GM19438 (cell line): ENCODE data around the gene TBC1D22A.

Experiments
- ATAC-seq: cut with Tn5 transposase; IDR thresholded peaks from one replicate; pipeline ENCODE4 v1.9.1; 2021; ENCODE audit warnings: low read depth; ENCODE audit not compliant: unreplicated experiment

TBC1D22A gene

DNA sequence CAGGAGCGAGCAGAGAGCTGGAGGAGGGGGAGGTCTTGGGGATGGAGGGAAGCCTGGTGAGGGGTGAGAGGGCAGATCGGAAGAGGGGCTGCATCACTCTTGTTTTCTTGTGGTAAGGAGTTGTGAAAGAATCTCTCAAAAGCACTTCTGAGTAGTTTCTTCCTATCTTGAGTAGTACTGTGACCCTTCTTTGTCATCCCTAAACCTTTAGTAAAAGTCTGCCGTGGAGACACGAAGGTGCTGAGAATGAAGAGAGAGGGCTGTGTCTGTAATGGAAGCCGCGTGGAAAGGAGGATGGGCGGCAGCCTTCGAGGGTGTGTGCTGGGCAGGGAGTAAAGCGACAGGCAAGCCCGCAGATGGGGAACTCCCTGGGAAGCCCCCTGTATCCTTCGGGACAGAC is 237.8 kb downstream of the TBC1D22A start:
- no peak for ATAC-seq

DNA sequence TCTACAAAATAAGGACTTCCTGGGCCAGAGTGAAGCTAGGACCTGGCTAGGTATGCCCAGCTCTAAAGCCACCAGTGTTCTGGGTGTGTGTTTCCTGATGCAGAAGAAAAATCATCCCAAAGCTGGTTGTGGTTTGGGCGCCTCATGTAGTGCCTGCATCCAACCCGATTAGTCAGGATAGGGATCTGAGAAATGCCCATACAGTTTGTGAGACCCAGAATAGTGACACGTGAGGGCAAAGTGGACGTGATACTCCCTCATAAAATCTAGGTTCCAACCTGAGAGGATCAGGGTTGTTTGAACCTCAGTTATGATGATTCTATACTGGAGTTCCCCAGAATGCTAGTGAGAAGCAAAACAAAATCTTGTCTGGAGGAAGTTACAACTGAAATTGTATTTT is 238.4 kb downstream of the TBC1D22A start:
- no peak for ATAC-seq

DNA sequence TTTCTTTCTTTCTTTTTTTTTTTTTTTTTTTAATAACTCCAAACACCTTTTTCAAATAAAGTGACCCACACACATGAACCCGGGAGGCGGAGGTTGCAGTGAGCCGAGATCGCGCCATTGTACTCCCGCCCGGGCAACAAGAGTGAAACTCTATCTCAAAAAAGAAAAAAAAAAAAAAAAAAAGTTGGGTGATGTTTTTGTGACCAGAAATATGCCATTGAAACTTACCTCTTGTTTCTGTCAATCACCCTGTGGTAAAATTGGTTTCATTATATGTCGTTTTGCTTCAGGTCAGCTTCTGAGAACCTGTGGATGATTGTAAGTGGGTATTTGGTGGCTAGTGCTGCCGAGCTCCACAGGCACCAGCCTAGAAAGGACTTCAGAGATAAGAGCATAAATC is 238.8 kb downstream of the TBC1D22A start:
- no peak for ATAC-seq

- no peak for ATAC-seq
Measured at GRCh38 chr22:47002692-47003091, 240.2 kb downstream of the TBC1D22A start.

GRCh38 chr22:47005506-47006408 is 243.3 kb downstream of the TBC1D22A start:
- no peak for ATAC-seq

DNA sequence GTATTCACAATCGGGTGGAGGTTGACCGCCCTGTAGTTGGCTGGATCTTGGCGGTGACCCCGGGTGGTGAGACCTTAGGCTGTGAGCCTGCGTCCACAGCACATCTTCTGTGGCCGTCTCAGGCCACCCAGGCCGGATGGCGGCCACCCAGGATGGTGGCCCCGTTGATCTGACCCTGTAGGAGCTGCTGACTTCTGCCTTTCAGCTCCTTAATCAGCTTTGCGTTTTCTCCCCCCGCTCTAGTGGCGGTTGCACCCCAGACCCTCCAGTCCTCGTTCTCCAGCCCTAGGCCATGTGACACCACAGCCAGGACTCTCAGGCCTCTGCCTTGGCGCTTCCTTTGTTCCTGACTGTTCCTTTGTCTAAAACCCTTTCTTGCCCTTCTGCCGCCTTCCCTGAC is 244.0 kb downstream of the TBC1D22A start:
- no peak for ATAC-seq

DNA sequence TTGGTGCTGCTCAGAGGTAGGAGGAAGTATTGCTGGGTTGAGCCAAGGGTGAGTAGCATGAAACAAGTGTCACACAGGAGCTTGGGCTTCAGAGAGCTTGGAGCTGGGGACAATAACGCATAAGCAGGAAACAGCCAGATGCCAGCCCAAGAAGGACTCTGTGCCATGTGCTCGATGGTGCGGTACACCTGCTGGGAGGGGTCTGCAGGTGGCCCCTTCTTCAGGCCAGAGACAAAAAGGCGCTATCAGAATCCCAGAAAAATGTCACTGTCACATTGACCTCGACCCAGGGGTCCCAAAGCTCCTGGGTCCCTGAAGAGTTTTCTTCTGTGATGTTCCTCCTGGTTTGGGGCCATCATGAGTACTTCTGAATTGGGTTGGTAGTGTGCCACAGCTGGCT is 244.4 kb downstream of the TBC1D22A start:
- ATAC-seq = no peak

DNA sequence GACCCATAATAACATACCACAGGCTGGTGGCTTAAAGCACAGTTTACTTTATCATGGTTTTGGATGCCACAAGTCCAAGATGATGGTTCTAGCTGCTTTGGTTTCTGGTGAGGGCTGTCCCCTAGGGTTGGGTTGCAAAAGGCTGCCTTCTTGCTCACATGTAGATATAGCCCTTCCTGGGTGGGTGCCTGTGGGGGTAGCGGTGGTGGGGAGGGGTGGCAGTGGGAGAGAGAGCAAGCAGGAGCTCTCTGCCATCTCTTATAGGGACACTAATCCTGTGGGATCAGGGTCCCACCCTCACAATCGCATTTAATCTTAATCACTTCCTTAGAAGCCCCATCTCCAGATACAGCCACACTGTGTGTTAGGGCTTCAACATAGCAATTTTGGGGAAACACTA is 245.0 kb downstream of the TBC1D22A start:
- no peak for ATAC-seq

GRCh38 chr22:47008208-47008885 is 245.9 kb downstream of the TBC1D22A start:
- ATAC-seq = no peak

DNA sequence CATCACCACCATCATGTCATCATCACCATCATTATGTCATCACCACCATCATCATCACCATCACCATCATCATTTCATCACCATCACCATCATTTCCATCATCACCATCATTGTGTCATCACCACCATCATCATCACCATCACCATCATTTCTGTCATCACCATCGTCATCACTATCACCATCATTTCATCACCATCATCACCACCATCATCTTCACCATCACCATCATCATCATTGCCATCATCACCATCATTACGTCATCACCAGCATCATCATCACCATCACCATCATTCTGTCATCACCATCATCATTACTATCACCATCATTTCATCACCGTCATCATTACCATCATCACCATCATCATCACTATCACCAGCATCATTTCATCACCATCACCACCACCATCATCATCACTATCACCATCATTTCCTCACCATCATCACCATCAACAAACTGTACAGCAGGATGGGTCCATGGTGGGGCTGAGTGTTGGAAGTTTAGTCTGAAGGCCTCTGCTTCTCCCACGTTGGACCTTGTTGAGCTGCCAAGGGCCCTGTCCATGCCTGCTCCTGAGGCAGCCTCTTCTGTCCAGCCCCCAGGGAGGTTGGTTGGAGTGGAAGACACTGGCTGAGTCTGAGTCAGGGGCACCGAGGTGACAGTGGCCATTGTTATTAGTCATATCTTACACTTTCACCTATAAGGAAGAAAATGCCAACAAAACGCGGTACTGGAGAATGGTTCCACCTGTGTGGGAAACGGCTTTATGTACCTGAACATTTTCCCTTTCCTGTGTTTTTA is 247.1 kb downstream of the TBC1D22A start:
- ATAC-seq = no peak

DNA sequence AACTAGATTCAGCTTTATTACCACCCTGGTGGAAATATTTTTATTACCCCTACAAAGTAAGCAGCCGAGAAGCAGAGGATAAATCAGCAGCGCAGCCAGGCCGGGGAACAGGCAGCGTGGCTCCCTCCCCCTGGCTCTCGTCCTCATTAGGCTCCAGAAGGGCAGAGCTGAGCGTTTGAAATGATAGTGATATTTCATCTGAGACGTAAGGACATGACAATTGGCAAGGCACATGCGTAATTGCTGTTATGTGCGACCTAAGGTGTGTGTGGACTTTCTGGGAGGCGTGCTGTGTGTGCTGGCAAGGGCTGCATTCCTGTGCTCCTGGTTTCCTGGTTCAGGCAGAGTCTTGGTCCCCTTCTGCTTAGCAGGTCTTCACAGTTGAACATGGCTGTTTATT is 247.8 kb downstream of the TBC1D22A start:
- no peak for ATAC-seq

- ATAC-seq = no peak
Measured at GRCh38 chr22:47011131-47011858, 248.8 kb downstream of the TBC1D22A start.

GRCh38 chr22:47011859-47012258 is 249.4 kb downstream of the TBC1D22A start:
- no peak for ATAC-seq

DNA sequence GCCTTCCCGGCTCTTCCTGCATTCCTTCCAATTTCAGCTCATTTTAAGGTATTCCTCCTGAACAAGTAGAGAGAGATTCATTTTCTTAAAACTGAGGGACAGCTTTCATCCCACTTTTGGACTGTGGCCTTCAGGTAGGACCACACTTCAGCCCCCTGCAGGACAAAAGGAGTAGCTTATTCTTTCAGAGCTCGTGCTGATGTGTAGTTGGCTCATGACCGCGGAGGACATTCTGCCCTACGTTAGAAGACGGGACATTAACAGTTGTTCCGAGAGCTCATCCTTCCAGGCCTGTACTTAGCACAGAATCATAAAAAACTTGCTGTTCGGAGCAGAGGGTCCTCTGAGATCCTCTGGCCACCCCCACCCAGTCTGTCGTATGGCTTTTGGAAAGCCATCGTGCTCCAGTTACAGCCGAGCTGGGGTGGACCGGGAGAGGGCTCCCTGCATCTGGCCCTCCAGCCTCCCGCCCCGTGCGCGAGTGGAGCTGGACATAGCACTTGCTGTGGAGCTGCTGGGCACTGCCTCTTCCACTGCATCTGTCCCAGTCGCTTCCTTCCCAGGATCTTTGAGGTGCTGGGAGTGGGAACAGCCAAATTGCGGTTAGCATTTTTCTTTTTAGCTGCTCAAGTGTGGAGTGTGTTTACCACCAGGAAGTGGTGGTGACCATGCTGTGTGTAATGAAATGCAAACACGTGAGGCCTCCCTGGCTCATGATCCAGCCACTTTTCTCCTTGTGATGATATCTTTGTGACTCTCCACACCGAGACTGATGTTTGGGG is 250.3 kb downstream of the TBC1D22A start:
- ATAC-seq = no peak

GRCh38 chr22:47013861-47014635 is 251.6 kb downstream of the TBC1D22A start:
- ATAC-seq = no peak

DNA sequence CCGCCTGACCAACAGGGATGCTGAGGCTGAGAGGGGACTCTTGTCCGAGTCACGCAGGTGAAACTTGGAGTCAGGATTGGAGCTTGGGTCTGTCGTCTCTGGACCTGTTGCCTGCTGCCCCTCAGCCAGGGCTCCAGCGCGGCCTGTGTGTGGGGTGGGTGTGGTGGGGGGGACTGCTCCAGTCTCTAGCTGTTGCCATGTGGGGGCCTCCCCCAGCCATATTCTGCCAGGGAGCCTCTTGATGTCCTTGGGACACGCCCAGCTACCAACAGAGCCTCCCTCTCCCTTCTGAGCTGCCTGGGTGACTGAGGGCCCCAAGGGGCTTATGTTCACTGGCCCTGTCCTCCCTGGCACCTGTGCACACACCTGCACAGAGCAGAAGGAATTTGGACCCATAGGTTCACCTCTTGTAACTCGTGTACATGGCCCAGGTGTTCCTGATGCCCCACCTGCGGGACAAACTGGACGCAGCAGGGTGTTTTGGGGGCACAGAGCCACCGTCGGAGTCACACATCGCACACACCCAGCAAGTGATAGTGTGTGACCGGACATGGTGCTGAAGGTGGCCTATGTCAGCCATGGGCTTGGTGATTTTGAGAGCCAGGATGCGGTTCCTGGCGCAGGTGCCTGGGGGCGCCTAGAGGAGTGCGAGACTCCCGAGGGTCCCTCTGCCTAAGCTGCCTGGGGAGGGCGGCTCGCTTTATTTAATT is 252.3 kb downstream of the TBC1D22A start:
- no peak for ATAC-seq

DNA sequence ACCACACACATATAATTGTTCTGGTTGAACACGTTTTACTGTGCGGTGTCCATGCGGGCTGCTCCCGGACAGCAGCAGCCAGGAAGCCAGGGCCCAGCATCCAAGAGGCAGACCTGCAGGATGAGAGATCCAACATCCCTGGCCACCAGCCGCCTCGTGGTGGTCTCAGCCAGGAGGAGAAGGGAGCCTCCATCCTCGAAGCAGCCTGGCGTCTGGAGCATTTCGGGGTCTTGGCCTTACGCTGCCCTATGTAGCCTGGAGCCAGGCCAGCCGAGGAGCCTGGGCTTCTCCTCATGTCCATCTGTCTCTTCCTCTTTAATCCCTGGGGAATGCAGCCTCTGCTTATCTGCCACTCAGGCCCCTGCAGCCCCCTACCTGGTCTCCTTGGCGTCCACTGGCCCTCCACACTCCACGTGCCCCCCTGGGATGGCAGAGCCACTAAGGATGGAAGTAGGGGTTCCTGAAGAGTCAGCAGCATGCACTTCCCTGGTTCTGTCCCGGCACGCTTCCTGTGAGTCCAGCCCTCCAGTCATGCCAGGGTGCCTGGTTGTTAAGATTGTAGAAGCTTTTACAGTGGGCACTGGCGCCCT is 253.2 kb downstream of the TBC1D22A start:
- no peak for ATAC-seq

- no peak for ATAC-seq
Measured at GRCh38 chr22:47016631-47017030, 254.2 kb downstream of the TBC1D22A start.
